GM23338 (cell line): Measurements from ENCODE around the gene RPP21.

Experiments used
- CTCF ChIP-seq, 2 experiments: fragments of 200-600 bp in 1 of 2; sonication (generic) in 1 of 2; conservative IDR thresholded peaks; 2 replicates each; pipeline versions ENCODE4 v1.5.1 to v1.6.1; 2016 to 2017; ENCODE audit warnings: antibody characterized with exemption in 2 of 2, low read depth in 2 of 2, mild to moderate bottlenecking in 2 of 2, moderate library complexity in 1 of 2
- POLR2AphosphoS5 ChIP-seq: IDR thresholded peaks from 2 replicates; pipeline ENCODE4 v1.6.1; 2016; ENCODE audit warnings: antibody characterized with exemption, low read depth

GRCh38 chr6:30356536-30356935 lies 11.6 kb downstream of the RPP21 start:
- TF ChIP-seq CTCF (conservative IDR thresholded peaks at IDR 0.05; ENCODE audit: low read depth in 2 of 2) (no peak), POLR2AphosphoS5 (no peak)
